B cell (primary cell): ENCODE results near the gene HIBADH. TPM values are rescaled to one million over a fixed set of nuclear protein-coding genes. Genes with fewer than 3 reads are reported as not detected.

Experiments
- ATAC-seq: fragments of 200-7000 bp; cut with Tn5 transposase; one replicate; pipeline ENCODE4 v1.10.0; 2021; ENCODE audit warnings: low read depth, mild to moderate bottlenecking, moderate number of reproducible peaks, moderate library complexity
- CTCF ChIA-PET: fragments of 350-600 bp; sonication (Branson Sonifier 250); formaldehyde crosslinking; loops from one replicate; lab custom pipeline; 2021; ENCODE audit warnings: antibody characterized with exemption, inconsistent platforms; lab: Charles Lee
- POLR2A ChIA-PET: fragments of 350-600 bp; sonication (Branson Sonifier 250); formaldehyde crosslinking; loops from one replicate; lab custom pipeline; 2021; ENCODE audit warnings: antibody characterized with exemption; lab: Charles Lee
- DNase-seq: peaks from one replicate; pipeline ENCODE4 v3.0.0; 2013
- H2AFZ ChIP-seq: 2 replicates; pipeline ENCODE4 v1.6.1; 2012; ENCODE audit warnings: mild to moderate bottlenecking, low read depth, low read length; ENCODE audit not compliant: insufficient read depth, poor library complexity, severe bottlenecking
- H3K27ac ChIP-seq, 2 donors: 1 replicate in 1 of 2; 2 replicates in 1 of 2; pipeline ENCODE4 v1.5.1; 2012 to 2013; ENCODE audit warnings: low read length in 2 of 2, mild to moderate bottlenecking in 2 of 2, moderate library complexity in 1 of 2
- H3K27me3 ChIP-seq, 4 experiments: fragments of 200-600 bp in 1 of 4; sonication (generic) in 1 of 4; replicated peaks in 1 of 4; 1 replicate in 2 of 4; 2 replicates in 2 of 4; pipeline versions ENCODE4 v1.6.1 to v1.7.0; 2013 to 2016; ENCODE audit warnings: low read length in 3 of 4, mild to moderate bottlenecking in 2 of 4, mixed read lengths in 1 of 4, moderate library complexity in 1 of 4; ENCODE audit not compliant: insufficient read depth in 4 of 4, control insufficient read depth in 3 of 4; ENCODE audit errors: control extremely low read depth in 1 of 4
- H3K36me3 ChIP-seq, 2 experiments: replicated peaks in 1 of 2; 1 replicate in 1 of 2; 2 replicates in 1 of 2; pipeline versions ENCODE4 v1.6.1 to v1.7.1; 2013; ENCODE audit warnings: low read length in 1 of 2; ENCODE audit not compliant: insufficient read depth in 2 of 2, control insufficient read depth in 1 of 2; ENCODE audit errors: control extremely low read depth in 1 of 2, extremely low read depth in 1 of 2
- H3K4me1 ChIP-seq, 2 donors: fragments of 200-600 bp in 1 of 2; sonication (generic) in 1 of 2; 1 replicate in 1 of 2; 2 replicates in 1 of 2; pipeline versions ENCODE4 v1.5.1 to v1.6.1; 2013 to 2017; ENCODE audit warnings: low read length in 2 of 2; ENCODE audit not compliant: control insufficient read depth in 2 of 2, insufficient read depth in 2 of 2
- H3K4me2 ChIP-seq: replicated peaks from 2 replicates; pipeline ENCODE3; 2012; ENCODE audit warnings: mild to moderate bottlenecking, low read depth, low read length; ENCODE audit not compliant: poor library complexity, severe bottlenecking
- H3K4me3 ChIP-seq, 5 experiments: fragments of 200-600 bp in 1 of 5; sonication (generic) in 1 of 5; 1 replicate in 3 of 5; 2 replicates in 2 of 5; pipeline versions ENCODE4 v1.5.1 to v1.7.0; 2011 to 2016; ENCODE audit warnings: low read length in 4 of 5, mild to moderate bottlenecking in 4 of 5, low read depth in 2 of 5, control low read depth in 1 of 5, moderate library complexity in 1 of 5; ENCODE audit not compliant: insufficient read depth in 1 of 5; ENCODE audit errors: control extremely low read depth in 1 of 5, extremely low read depth in 1 of 5
- H3K79me2 ChIP-seq: fragments of 200-600 bp; sonication (generic); one replicate; pipeline ENCODE4 v1.6.0; 2016; ENCODE audit warnings: low read length; ENCODE audit not compliant: control insufficient read depth, insufficient read depth
- H3K9ac ChIP-seq: fragments of 200-600 bp; sonication (generic); 2 replicates; pipeline ENCODE4 v1.6.1; 2017; ENCODE audit warnings: mild to moderate bottlenecking, low read length, moderate library complexity
- H3K9me3 ChIP-seq, 3 donors: one replicate each; pipeline versions ENCODE4 v1.6.1 to v1.7.1; 2013; ENCODE audit warnings: low read length in 2 of 3; ENCODE audit not compliant: control insufficient read depth in 2 of 3, insufficient read depth in 1 of 3; ENCODE audit errors: control extremely low read depth in 1 of 3
- H4K20me1 ChIP-seq: 2 replicates; pipeline ENCODE4 v1.6.0; 2012; ENCODE audit warnings: mild to moderate bottlenecking, low read length; ENCODE audit not compliant: insufficient read depth, control insufficient read depth, poor library complexity, severe bottlenecking
- H3K27ac Mint-ChIP-seq: one replicate; pipeline ENCODE4 v1.8.0; 2021; ENCODE audit warnings: mixed read lengths
- H3K27me3 Mint-ChIP-seq: one replicate; pipeline ENCODE4 v1.8.0; 2021; ENCODE audit warnings: mixed read lengths
- H3K4me1 Mint-ChIP-seq: one replicate; pipeline ENCODE4 v1.8.0; 2021; ENCODE audit warnings: mixed read lengths
- H3K4me3 Mint-ChIP-seq: one replicate; pipeline ENCODE4 v1.8.0; 2021; ENCODE audit warnings: mixed read lengths
- H3K9me3 Mint-ChIP-seq: one replicate; pipeline ENCODE4 v1.8.0; 2022; ENCODE audit warnings: mixed read lengths; ENCODE audit not compliant: insufficient read depth
- EZH2 ChIP-seq: IDR thresholded peaks from 2 replicates; pipeline ENCODE4 v1.6.1; 2012; ENCODE audit warnings: borderline replicate concordance, low read depth, mild to moderate bottlenecking, moderate library complexity, low read length; ENCODE audit not compliant: insufficient read depth, poor library complexity, severe bottlenecking
- WGBS: methylation state at CpG from one replicate; pipeline ENCODE4 v1.1.5; 2013; ENCODE audit warnings: missing lambda C conversion rate; ENCODE audit not compliant: insufficient coverage; 5-methylcytosine and 5-hydroxymethylcytosine counted together
- intact Hi-C: fragments of 100-400 bp; cut with micrococcal nuclease; formaldehyde crosslinking; loops from one replicate; pipeline ENCODE4 v1.10.0; 2022
- polyA plus RNA-seq: library from polyadenylated mRNA; depleted of rRNA; stranded (reverse); fragments of >200 nt; gene quantifications from 2 replicates; pipeline ENCODE4 v1.2.3, GENCODE V29; 2012
- total RNA-seq, 2 donors: library from RNA; stranded (reverse); fragments of 120-200 nt in 1 of 2; gene quantifications; 1 replicate in 1 of 2; 2 replicates in 1 of 2; pipeline versions ENCODE4 v1.2.3 to v1.2.4, GENCODE V29; 2013 to 2022
- TF ChIP-seq, protein P1 (sequence below): fragments of 200-600 bp; IDR thresholded peaks from one replicate; pipeline ENCODE4 v1.8.0; 2022; ENCODE audit warnings: antibody characterized with exemption, mild to moderate bottlenecking

The HIBADH gene
- total and polyA plus RNA-seq, 2 donors (not counting 1 experiment from before 2014, with no cell fraction given): 6.9 to 14.1 TPM

DNA sequence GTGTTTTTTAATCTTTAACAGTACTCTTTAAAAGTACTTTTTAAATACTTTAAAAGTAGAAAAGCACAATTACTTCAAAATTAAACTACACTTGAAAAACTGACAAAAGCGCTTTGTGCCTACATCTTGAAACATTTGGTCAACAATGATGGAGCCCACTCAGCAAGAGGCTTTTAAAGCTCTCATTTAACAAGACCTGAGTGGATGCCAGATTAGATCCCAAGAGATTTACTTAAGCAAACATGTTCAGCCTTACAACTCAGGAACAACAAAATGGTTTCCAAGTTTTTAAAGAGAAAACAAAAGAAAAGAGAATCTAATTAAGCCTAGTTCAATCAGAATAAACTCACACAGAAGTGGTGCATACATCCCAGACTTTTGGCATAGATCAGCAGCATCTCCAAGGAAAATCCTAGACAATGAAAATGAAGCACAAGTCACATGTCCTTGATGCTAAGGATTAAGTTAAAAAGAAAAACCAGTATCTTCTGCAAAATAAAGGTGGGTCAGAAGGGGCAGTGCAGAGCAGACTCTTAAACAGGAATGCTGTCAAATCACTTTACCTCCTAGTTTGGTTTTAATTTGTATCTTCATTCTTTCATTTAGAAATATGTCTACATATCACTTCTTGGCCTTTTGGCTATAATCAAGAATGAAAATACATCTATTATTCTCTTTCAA lies 26.2 kb downstream of the HIBADH start:
- DNase-seq (no peak), ATAC-seq (no peak)
- Histone ChIP-seq H3K9ac (no peak overlapping the region), H2AFZ (no peak overlapping the region), H4K20me1 (no peaks in the 10 kb centered on the region), H3K79me2 (no peaks in the 10 kb centered on the region), H3K36me3 (no peaks in the 10 kb centered on the region), H3K4me2 (no peak overlapping the region), H3K4me3 (no peak overlapping the region), H3K9me3 (no peaks in the 10 kb centered on the region), H3K27me3 (no peaks in the 10 kb centered on the region), H3K27ac (no peak overlapping the region), H3K4me1 (no peaks in the 10 kb centered on the region)
- CTCF ChIA-PET: interaction anchor here (1.4 kb wide), 1 partner anchor 149 kb away, joined by 3 read pairs; no protein-coding TSS in a partner anchor
- Mint-ChIP-seq H3K27me3 (no peaks in the 10 kb centered on the region), H3K9me3 (no peaks in the 10 kb centered on the region), H3K27ac (no peak overlapping the region), H3K4me3 (no peak overlapping the region), H3K4me1 (peaks cover 11% of the 10 kb centered on the region)
- POLR2A ChIA-PET: no interaction called here
- TF ChIP-seq EZH2: no peak
- TF ChIP-seq, protein P1, sequence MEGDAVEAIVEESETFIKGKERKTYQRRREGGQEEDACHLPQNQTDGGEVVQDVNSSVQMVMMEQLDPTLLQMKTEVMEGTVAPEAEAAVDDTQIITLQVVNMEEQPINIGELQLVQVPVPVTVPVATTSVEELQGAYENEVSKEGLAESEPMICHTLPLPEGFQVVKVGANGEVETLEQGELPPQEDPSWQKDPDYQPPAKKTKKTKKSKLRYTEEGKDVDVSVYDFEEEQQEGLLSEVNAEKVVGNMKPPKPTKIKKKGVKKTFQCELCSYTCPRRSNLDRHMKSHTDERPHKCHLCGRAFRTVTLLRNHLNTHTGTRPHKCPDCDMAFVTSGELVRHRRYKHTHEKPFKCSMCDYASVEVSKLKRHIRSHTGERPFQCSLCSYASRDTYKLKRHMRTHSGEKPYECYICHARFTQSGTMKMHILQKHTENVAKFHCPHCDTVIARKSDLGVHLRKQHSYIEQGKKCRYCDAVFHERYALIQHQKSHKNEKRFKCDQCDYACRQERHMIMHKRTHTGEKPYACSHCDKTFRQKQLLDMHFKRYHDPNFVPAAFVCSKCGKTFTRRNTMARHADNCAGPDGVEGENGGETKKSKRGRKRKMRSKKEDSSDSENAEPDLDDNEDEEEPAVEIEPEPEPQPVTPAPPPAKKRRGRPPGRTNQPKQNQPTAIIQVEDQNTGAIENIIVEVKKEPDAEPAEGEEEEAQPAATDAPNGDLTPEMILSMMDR: no peak
- intact Hi-C loops: no loop called here
- 100% methylated on average over 1 of the region's 1 CpG for WGBS

DNA sequence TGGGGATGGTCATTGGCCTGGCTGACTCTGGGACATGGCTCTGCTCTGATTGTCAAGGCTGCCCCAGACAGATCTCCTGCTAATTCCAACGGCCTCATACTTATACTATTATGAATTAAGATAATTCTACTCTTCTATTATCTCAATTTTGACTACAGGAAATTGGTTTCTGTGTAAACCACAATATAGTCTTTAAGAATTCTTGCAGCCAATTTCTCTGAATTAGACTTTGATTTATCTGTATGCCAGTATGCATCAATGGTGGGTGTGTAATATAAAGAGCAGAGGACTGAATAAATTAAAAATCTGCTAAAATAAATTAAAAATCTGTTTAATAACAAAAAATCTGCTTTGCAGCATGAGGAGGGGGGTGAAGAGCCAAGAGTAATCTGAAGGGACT lies 27.0 kb downstream of the HIBADH start:
- POLR2A ChIA-PET: no interaction called here
- no peak overlapping the region for H3K4me2 ChIP-seq
- TF ChIP-seq EZH2: no peak
- TF ChIP-seq, protein P1: no peak
- WGBS: no CpG with 5 or more reads among the region's 1 CpG
- Mint-ChIP-seq H3K9me3 (no peaks in the 10 kb centered on the region), H3K27ac (no peak overlapping the region), H3K4me1 (peaks cover 11% of the 10 kb centered on the region), H3K27me3 (no peaks in the 10 kb centered on the region), H3K4me3 (no peak overlapping the region)
- no peak overlapping the region for H3K9ac ChIP-seq
- no peaks in the 10 kb centered on the region for H3K9me3 ChIP-seq
- DNase-seq: no peak
- no peaks in the 10 kb centered on the region for H4K20me1 ChIP-seq
- intact Hi-C loops: no loop called here
- no peaks in the 10 kb centered on the region for H3K27me3 ChIP-seq
- H3K27ac ChIP-seq: no peak overlapping the region
- CTCF ChIA-PET: no interaction called here
- H3K36me3 ChIP-seq: peaks cover 0 to 2% of the 10 kb centered on the region in 2 experiments
- no peaks in the 10 kb centered on the region for H3K4me1 ChIP-seq
- no peak overlapping the region for H2AFZ ChIP-seq
- ATAC-seq: no peak
- no peaks in the 10 kb centered on the region for H3K79me2 ChIP-seq
- H3K4me3 ChIP-seq: no peak overlapping the region
